ENCODE measurements around the gene OR6M1.

GRCh38 chr11:123765601-123766000 lies 40.5 kb downstream of the OR6M1 start:
- TF ChIP-seq, protein P1, sequence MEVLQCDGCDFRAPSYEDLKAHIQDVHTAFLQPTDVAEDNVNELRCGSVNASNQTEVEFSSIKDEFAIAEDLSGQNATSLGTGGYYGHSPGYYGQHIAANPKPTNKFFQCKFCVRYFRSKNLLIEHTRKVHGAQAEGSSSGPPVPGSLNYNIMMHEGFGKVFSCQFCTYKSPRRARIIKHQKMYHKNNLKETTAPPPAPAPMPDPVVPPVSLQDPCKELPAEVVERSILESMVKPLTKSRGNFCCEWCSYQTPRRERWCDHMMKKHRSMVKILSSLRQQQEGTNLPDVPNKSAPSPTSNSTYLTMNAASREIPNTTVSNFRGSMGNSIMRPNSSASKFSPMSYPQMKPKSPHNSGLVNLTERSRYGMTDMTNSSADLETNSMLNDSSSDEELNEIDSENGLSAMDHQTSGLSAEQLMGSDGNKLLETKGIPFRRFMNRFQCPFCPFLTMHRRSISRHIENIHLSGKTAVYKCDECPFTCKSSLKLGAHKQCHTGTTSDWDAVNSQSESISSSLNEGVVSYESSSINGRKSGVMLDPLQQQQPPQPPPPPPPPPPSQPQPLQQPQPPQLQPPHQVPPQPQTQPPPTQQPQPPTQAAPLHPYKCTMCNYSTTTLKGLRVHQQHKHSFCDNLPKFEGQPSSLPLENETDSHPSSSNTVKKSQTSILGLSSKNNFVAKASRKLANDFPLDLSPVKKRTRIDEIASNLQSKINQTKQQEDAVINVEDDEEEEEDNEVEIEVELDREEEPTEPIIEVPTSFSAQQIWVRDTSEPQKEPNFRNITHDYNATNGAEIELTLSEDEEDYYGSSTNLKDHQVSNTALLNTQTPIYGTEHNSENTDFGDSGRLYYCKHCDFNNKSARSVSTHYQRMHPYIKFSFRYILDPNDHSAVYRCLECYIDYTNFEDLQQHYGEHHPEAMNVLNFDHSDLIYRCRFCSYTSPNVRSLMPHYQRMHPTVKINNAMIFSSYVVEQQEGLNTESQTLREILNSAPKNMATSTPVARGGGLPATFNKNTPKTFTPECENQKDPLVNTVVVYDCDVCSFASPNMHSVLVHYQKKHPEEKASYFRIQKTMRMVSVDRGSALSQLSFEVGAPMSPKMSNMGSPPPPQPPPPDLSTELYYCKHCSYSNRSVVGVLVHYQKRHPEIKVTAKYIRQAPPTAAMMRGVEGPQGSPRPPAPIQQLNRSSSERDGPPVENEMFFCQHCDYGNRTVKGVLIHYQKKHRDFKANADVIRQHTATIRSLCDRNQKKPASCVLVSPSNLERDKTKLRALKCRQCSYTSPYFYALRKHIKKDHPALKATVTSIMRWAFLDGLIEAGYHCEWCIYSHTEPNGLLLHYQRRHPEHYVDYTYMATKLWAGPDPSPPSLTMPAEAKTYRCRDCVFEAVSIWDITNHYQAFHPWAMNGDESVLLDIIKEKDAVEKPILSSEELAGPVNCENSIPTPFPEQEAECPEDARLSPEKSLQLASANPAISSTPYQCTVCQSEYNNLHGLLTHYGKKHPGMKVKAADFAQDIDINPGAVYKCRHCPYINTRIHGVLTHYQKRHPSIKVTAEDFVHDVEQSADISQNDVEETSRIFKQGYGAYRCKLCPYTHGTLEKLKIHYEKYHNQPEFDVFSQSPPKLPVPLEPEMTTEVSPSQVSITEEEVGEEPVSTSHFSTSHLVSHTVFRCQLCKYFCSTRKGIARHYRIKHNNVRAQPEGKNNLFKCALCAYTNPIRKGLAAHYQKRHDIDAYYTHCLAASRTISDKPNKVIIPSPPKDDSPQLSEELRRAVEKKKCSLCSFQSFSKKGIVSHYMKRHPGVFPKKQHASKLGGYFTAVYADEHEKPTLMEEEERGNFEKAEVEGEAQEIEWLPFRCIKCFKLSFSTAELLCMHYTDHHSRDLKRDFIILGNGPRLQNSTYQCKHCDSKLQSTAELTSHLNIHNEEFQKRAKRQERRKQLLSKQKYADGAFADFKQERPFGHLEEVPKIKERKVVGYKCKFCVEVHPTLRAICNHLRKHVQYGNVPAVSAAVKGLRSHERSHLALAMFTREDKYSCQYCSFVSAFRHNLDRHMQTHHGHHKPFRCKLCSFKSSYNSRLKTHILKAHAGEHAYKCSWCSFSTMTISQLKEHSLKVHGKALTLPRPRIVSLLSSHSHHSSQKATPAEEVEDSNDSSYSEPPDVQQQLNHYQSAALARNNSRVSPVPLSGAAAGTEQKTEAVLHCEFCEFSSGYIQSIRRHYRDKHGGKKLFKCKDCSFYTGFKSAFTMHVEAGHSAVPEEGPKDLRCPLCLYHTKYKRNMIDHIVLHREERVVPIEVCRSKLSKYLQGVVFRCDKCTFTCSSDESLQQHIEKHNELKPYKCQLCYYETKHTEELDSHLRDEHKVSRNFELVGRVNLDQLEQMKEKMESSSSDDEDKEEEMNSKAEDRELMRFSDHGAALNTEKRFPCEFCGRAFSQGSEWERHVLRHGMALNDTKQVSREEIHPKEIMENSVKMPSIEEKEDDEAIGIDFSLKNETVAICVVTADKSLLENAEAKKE (CRISPR knock-in tag; IDR thresholded peaks at IDR 0.05) = no peak
- no peak for TF ChIP-seq EZH2 (IDR thresholded peaks at IDR 0.05; ENCODE audit: low read depth, unreplicated experiment)
- TF ChIP-seq CTCF (conservative IDR thresholded peaks at IDR 0.05; ENCODE audit: low read depth in 2 of 2) = no peak
- no peak for TF ChIP-seq JUNB (IDR thresholded peaks at IDR 0.05; ENCODE audit: unreplicated experiment)
- TF ChIP-seq POLR2AphosphoS5 (IDR thresholded peaks at IDR 0.05; ENCODE audit: low read depth) = no peak
- TF ChIP-seq, protein P2, sequence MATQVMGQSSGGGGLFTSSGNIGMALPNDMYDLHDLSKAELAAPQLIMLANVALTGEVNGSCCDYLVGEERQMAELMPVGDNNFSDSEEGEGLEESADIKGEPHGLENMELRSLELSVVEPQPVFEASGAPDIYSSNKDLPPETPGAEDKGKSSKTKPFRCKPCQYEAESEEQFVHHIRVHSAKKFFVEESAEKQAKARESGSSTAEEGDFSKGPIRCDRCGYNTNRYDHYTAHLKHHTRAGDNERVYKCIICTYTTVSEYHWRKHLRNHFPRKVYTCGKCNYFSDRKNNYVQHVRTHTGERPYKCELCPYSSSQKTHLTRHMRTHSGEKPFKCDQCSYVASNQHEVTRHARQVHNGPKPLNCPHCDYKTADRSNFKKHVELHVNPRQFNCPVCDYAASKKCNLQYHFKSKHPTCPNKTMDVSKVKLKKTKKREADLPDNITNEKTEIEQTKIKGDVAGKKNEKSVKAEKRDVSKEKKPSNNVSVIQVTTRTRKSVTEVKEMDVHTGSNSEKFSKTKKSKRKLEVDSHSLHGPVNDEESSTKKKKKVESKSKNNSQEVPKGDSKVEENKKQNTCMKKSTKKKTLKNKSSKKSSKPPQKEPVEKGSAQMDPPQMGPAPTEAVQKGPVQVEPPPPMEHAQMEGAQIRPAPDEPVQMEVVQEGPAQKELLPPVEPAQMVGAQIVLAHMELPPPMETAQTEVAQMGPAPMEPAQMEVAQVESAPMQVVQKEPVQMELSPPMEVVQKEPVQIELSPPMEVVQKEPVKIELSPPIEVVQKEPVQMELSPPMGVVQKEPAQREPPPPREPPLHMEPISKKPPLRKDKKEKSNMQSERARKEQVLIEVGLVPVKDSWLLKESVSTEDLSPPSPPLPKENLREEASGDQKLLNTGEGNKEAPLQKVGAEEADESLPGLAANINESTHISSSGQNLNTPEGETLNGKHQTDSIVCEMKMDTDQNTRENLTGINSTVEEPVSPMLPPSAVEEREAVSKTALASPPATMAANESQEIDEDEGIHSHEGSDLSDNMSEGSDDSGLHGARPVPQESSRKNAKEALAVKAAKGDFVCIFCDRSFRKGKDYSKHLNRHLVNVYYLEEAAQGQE (IDR thresholded peaks at IDR 0.05; ENCODE audit: unreplicated experiment) = no peak
- TF ChIP-seq STAT1 (IDR thresholded peaks at IDR 0.05; ENCODE audit: unreplicated experiment) = no peak
- TF ChIP-seq ZNF331 (CRISPR knock-in tag; IDR thresholded peaks at IDR 0.05; ENCODE audit: low read depth) = no peak
- no peak for TF ChIP-seq CREB1 (CRISPR knock-in tag; IDR thresholded peaks at IDR 0.05; ENCODE audit: low read depth)
- TF ChIP-seq EZH2phosphoT487 (IDR thresholded peaks at IDR 0.05; ENCODE audit: unreplicated experiment) = no peak
- no peak for TF ChIP-seq NANOG (IDR thresholded peaks at IDR 0.05; ENCODE audit: borderline replicate concordance)
- no peak for TF ChIP-seq ETS1 (IDR thresholded peaks at IDR 0.05)
- no peak for TF ChIP-seq ZNF114 (CRISPR knock-in tag; IDR thresholded peaks at IDR 0.05)
